Caco-2 (cell line): Measurements from ENCODE around the gene NUBP1. TPM values are rescaled to one million over a fixed set of nuclear protein-coding genes. Genes with fewer than 3 reads are reported as not detected.

Experiments
- BruUV-seq: library from RNA; stranded (reverse); fragments of 400-500 nt; replicated peaks from 2 replicates; lab custom pipeline; 2021; lab: Mats Ljungman, UMichigan
- CTCF ChIA-PET: fragments of 300-600 bp; sonication (Branson Sonifier 250); formaldehyde crosslinking; loops from one replicate; lab custom pipeline; 2022; ENCODE audit warnings: antibody characterized with exemption; lab: Charles Lee
- POLR2A ChIA-PET: fragments of 300-600 bp; sonication (Branson Sonifier 250); formaldehyde crosslinking; loops from one replicate; lab custom pipeline; 2022; ENCODE audit warnings: antibody characterized with exemption; lab: Charles Lee
- DNase-seq, 2 experiments: peaks; one replicate each; pipeline versions ENCODE4 v3.0.0 to v3.0.0-alpha.2; 2020 to 2022
- H3K27me3 ChIP-seq: replicated peaks from 2 replicates; pipeline ENCODE4 v1.6.0; 2011; ENCODE audit warnings: low read length; ENCODE audit not compliant: control insufficient read depth, insufficient read depth
- H3K36me3 ChIP-seq: 2 replicates; pipeline ENCODE4 v1.5.1; 2011; ENCODE audit warnings: low read length; ENCODE audit not compliant: control insufficient read depth, insufficient read depth
- H3K4me1 ChIP-seq: fragments of 250-450 bp; sonication (Bioruptor Pico); 2 replicates; pipeline ENCODE4 v1.5.1; 2020; ENCODE audit warnings: mild to moderate bottlenecking
- H3K4me3 ChIP-seq: 2 replicates; pipeline ENCODE4 v1.5.1; 2011; ENCODE audit warnings: low read depth, mild to moderate bottlenecking, control low read depth, low read length
- H3K9me3 ChIP-seq: fragments of 250-450 bp; sonication (Bioruptor Pico); 2 replicates; pipeline ENCODE4 v1.5.1; 2020; ENCODE audit warnings: mild to moderate bottlenecking, moderate library complexity
- H3K27ac Mint-ChIP-seq: one replicate; pipeline ENCODE4 v1.8.0; 2022; ENCODE audit warnings: mixed read lengths; ENCODE audit not compliant: unreplicated experiment
- H3K27me3 Mint-ChIP-seq: one replicate; pipeline ENCODE4 v1.8.0; 2022; ENCODE audit warnings: mixed read lengths; ENCODE audit not compliant: insufficient read depth, unreplicated experiment
- H3K36me3 Mint-ChIP-seq: one replicate; pipeline ENCODE4 v1.8.0; 2022; ENCODE audit warnings: mild to moderate bottlenecking, mixed read lengths; ENCODE audit not compliant: insufficient read depth, unreplicated experiment
- H3K4me1 Mint-ChIP-seq: one replicate; pipeline ENCODE4 v1.8.0; 2022; ENCODE audit warnings: low read depth, mixed read lengths; ENCODE audit not compliant: unreplicated experiment
- H3K4me3 Mint-ChIP-seq: one replicate; pipeline ENCODE4 v1.8.0; 2022; ENCODE audit warnings: mild to moderate bottlenecking, moderate library complexity, mixed read lengths; ENCODE audit not compliant: unreplicated experiment
- H3K9me3 Mint-ChIP-seq: one replicate; pipeline ENCODE4 v1.8.0; 2022; ENCODE audit warnings: mixed read lengths; ENCODE audit not compliant: unreplicated experiment
- CTCF ChIP-seq, 2 experiments: fragments of 200-600 bp in 1 of 2; IDR thresholded peaks; 1 replicate in 1 of 2; 2 replicates in 1 of 2; pipeline versions ENCODE4 v1.5.1 to v1.8.0; 2011 to 2022; ENCODE audit warnings: antibody characterized with exemption in 1 of 2, control low read depth in 1 of 2, inconsistent platforms in 1 of 2, low read depth in 1 of 2, low read length in 1 of 2, mild to moderate bottlenecking in 1 of 2, moderate library complexity in 1 of 2; ENCODE audit not compliant: insufficient read depth in 1 of 2, severe bottlenecking in 1 of 2, unreplicated experiment in 1 of 2
- intact Hi-C: fragments of 100-400 bp; cut with micrococcal nuclease; formaldehyde crosslinking; loops from one replicate; pipeline ENCODE4 v1.10.0; 2022; ENCODE audit not compliant: unreplicated experiment
- total RNA-seq: library from RNA; stranded (reverse); gene quantifications from 2 replicates; pipeline ENCODE4 v1.2.3, GENCODE V29; 2022

Gene NUBP1
- total RNA-seq, 1 experiment from 2014 or later, result 25.3 TPM

- Mint-ChIP-seq H3K36me3 (no peaks in the 10 kb centered on the region), H3K4me3 (no peak overlapping the region), H3K27ac (no peak overlapping the region), H3K9me3 (no peaks in the 10 kb centered on the region), H3K27me3 (peaks cover 6% of the 10 kb centered on the region), H3K4me1 (no peaks in the 10 kb centered on the region)
- BruUV-seq, result no TSS peak
- DNase-seq, result no peak
- no peak for TF ChIP-seq CTCF (IDR thresholded peaks at IDR 0.05; ENCODE audit: insufficient read depth in 1 of 2, low read depth in 1 of 2, low read length in 1 of 2, severe bottlenecking in 1 of 2, unreplicated experiment in 1 of 2)
- CTCF ChIA-PET, result no interaction called here
- POLR2A ChIA-PET, result no interaction called here
- no peaks in the 10 kb centered on the region for H3K9me3 ChIP-seq
- intact Hi-C loops, result no loop called here
- H3K4me3 ChIP-seq, result no peak overlapping the region
- H3K36me3 ChIP-seq, result no peaks in the 10 kb centered on the region
- H3K4me1 ChIP-seq, result no peaks in the 10 kb centered on the region
- no peaks in the 10 kb centered on the region for H3K27me3 ChIP-seq
These were observed 66.1 kb downstream of the NUBP1 start for GRCh38 chr16:10809706-10810105.

GRCh38 chr16:10812312-10813098 lies 68.9 kb downstream of the NUBP1 start:
- H3K4me3 Mint-ChIP-seq, result no peak overlapping the region
- H3K27ac Mint-ChIP-seq, result no peak overlapping the region

GRCh38 chr16:10813099-10813455 lies 69.4 kb downstream of the NUBP1 start:
- Histone ChIP-seq H3K4me1 (no peaks in the 10 kb centered on the region), H3K36me3 (no peaks in the 10 kb centered on the region), H3K27me3 (no peaks in the 10 kb centered on the region), H3K4me3 (no peak overlapping the region), H3K9me3 (no peaks in the 10 kb centered on the region)
- Mint-ChIP-seq H3K4me3 (no peak overlapping the region), H3K4me1 (no peaks in the 10 kb centered on the region), H3K9me3 (no peaks in the 10 kb centered on the region), H3K36me3 (no peaks in the 10 kb centered on the region), H3K27me3 (peaks cover 7% of the 10 kb centered on the region), H3K27ac (no peak overlapping the region)
- ChIA-PET POLR2A (no interaction called here), CTCF (no interaction called here)
- intact Hi-C loops, result no loop called here
- no peak for DNase-seq
- no peak for TF ChIP-seq CTCF (IDR thresholded peaks at IDR 0.05; ENCODE audit: insufficient read depth in 1 of 2, low read depth in 1 of 2, low read length in 1 of 2, severe bottlenecking in 1 of 2, unreplicated experiment in 1 of 2)
- no TSS peak for BruUV-seq

More at GRCh38 chr16:10812312-10813098, 68.9 kb downstream of the NUBP1 start:
- no peak for TF ChIP-seq CTCF (IDR thresholded peaks at IDR 0.05; ENCODE audit: insufficient read depth in 1 of 2, low read depth in 1 of 2, low read length in 1 of 2, severe bottlenecking in 1 of 2, unreplicated experiment in 1 of 2)
- no peaks in the 10 kb centered on the region for H3K27me3 ChIP-seq
- no peaks in the 10 kb centered on the region for H3K4me1 ChIP-seq
- H3K4me3 ChIP-seq, result no peak overlapping the region
- no peaks in the 10 kb centered on the region for H3K36me3 Mint-ChIP-seq
- BruUV-seq, result no TSS peak
- ChIA-PET POLR2A (no interaction called here), CTCF (no interaction called here)
- intact Hi-C loops, result no loop called here
- H3K36me3 ChIP-seq, result no peaks in the 10 kb centered on the region
- H3K9me3 Mint-ChIP-seq, result no peaks in the 10 kb centered on the region
- no peak for DNase-seq
- H3K9me3 ChIP-seq, result no peaks in the 10 kb centered on the region
- H3K4me1 Mint-ChIP-seq, result no peaks in the 10 kb centered on the region
- H3K27me3 Mint-ChIP-seq, result peaks cover 7% of the 10 kb centered on the region
